ENCODE results near the gene SEL1L2. TPM values are rescaled to one million over a fixed set of nuclear protein-coding genes. Genes with fewer than 3 reads are reported as not detected.

SEL1L2 gene
- total and polyA plus RNA-seq, 4 donors = not detected

GRCh38 chr20:13819885-13820645 is 170.3 kb downstream of the SEL1L2 start:
- no peak overlapping the region for H3K27ac ChIP-seq (ENCODE audit: low read depth in 1 of 2, low read length in 1 of 2)
- no peak overlapping the region for H3K4me3 ChIP-seq
- TF ChIP-seq CTCF (IDR thresholded peaks at IDR 0.05; ENCODE audit: control extremely low read depth, extremely low read depth) = no peak
- peaks cover 10 to 16% (median 12%) of the 10 kb centered on the region in 4 donors for H3K36me3 ChIP-seq (ENCODE audit: control insufficient read depth in 4 of 4, insufficient read depth in 4 of 4, low read length in 4 of 4)
- H3K9ac ChIP-seq (ENCODE audit: insufficient read depth in 1 of 2, low read length in 2 of 2) = no peak overlapping the region
- H3K9me3 ChIP-seq (ENCODE audit: control insufficient read depth in 4 of 4, insufficient read depth in 3 of 4, low read length in 3 of 4) = no peaks in the 10 kb centered on the region
- peak; percentile 65 for ATAC-seq (ENCODE audit: insufficient read depth, low FRiP score)
- DNase-seq = peak in 2 of 3 donors; percentile 49 to 66
- WGBS, 2 donors = 36 to 44% methylated on average over 5 of the region's 5 CpGs
- no peaks in the 10 kb centered on the region for H3K4me1 ChIP-seq (ENCODE audit: control insufficient read depth in 5 of 5, insufficient read depth in 5 of 5, low read length in 5 of 5)
- no peaks in the 10 kb centered on the region for H3K27me3 ChIP-seq (ENCODE audit: control insufficient read depth in 3 of 3, insufficient read depth in 3 of 3, low read length in 2 of 3)

- DNase-seq = no peak
- ATAC-seq (ENCODE audit: insufficient read depth, low FRiP score) = no peak
- no peak for TF ChIP-seq CTCF (IDR thresholded peaks at IDR 0.05; ENCODE audit: control extremely low read depth, extremely low read depth)
- H3K36me3 ChIP-seq (ENCODE audit: control insufficient read depth in 4 of 4, insufficient read depth in 4 of 4, low read length in 4 of 4) = peaks cover 19 to 37% (median 20%) of the 10 kb centered on the region in 4 donors
- H3K4me3 ChIP-seq = no peak overlapping the region
- H3K4me1 ChIP-seq (ENCODE audit: control insufficient read depth in 5 of 5, insufficient read depth in 5 of 5, low read length in 5 of 5) = no peaks in the 10 kb centered on the region
- H3K9ac ChIP-seq (ENCODE audit: insufficient read depth in 1 of 2, low read length in 2 of 2) = no peak overlapping the region
- H3K9me3 ChIP-seq (ENCODE audit: control insufficient read depth in 4 of 4, insufficient read depth in 3 of 4, low read length in 3 of 4) = no peaks in the 10 kb centered on the region
- no peak overlapping the region for H3K27ac ChIP-seq (ENCODE audit: low read depth in 1 of 2, low read length in 1 of 2)
- no peaks in the 10 kb centered on the region for H3K27me3 ChIP-seq (ENCODE audit: control insufficient read depth in 3 of 3, insufficient read depth in 3 of 3, low read length in 2 of 3)
Measured at GRCh38 chr20:13817342-13817741, 173.1 kb downstream of the SEL1L2 start.

GRCh38 chr20:13816757-13817156 is 173.7 kb downstream of the SEL1L2 start:
- H3K9ac ChIP-seq (ENCODE audit: insufficient read depth in 1 of 2, low read length in 2 of 2) = no peak overlapping the region
- H3K27ac ChIP-seq (ENCODE audit: low read depth in 1 of 2, low read length in 1 of 2) = no peak overlapping the region
- peaks cover 23 to 43% (median 25%) of the 10 kb centered on the region in 4 donors for H3K36me3 ChIP-seq (ENCODE audit: control insufficient read depth in 4 of 4, insufficient read depth in 4 of 4, low read length in 4 of 4)
- no peak overlapping the region for H3K4me3 ChIP-seq
- 84 to 88% methylated on average over 3 of the region's 3 CpGs for WGBS, 2 donors
- no peaks in the 10 kb centered on the region for H3K27me3 ChIP-seq (ENCODE audit: control insufficient read depth in 3 of 3, insufficient read depth in 3 of 3, low read length in 2 of 3)
- no peak for ATAC-seq (ENCODE audit: insufficient read depth, low FRiP score)
- TF ChIP-seq CTCF (IDR thresholded peaks at IDR 0.05; ENCODE audit: control extremely low read depth, extremely low read depth) = no peak
- DNase-seq = no peak
- H3K4me1 ChIP-seq (ENCODE audit: control insufficient read depth in 5 of 5, insufficient read depth in 5 of 5, low read length in 5 of 5) = no peaks in the 10 kb centered on the region
- no peaks in the 10 kb centered on the region for H3K9me3 ChIP-seq (ENCODE audit: control insufficient read depth in 4 of 4, insufficient read depth in 3 of 4, low read length in 3 of 4)
